Skin of body (tissue), 2 donors: ENCODE data around the gene CARD14. TPM values are rescaled to one million over a fixed set of nuclear protein-coding genes. Genes with fewer than 3 reads are reported as not detected.
"Not testable (repeated sequence)": the region's sequence is repeated elsewhere in the genome, so short reads cannot be mapped to it uniquely, and the experiment has no call there.

Experiments
- DNase-seq: peaks from one replicate; lab custom pipeline; 2025; lab: John Stamatoyannopoulos, UW
- total RNA-seq: library from RNA; depleted of rRNA; stranded (reverse); fragments of >200 nt; gene quantifications from one replicate; pipeline ENCODE4 v1.2.3, GENCODE V29; 2014

The CARD14 gene
- total RNA-seq, 1 donor from 2014 or later: 7.3 TPM

DNA sequence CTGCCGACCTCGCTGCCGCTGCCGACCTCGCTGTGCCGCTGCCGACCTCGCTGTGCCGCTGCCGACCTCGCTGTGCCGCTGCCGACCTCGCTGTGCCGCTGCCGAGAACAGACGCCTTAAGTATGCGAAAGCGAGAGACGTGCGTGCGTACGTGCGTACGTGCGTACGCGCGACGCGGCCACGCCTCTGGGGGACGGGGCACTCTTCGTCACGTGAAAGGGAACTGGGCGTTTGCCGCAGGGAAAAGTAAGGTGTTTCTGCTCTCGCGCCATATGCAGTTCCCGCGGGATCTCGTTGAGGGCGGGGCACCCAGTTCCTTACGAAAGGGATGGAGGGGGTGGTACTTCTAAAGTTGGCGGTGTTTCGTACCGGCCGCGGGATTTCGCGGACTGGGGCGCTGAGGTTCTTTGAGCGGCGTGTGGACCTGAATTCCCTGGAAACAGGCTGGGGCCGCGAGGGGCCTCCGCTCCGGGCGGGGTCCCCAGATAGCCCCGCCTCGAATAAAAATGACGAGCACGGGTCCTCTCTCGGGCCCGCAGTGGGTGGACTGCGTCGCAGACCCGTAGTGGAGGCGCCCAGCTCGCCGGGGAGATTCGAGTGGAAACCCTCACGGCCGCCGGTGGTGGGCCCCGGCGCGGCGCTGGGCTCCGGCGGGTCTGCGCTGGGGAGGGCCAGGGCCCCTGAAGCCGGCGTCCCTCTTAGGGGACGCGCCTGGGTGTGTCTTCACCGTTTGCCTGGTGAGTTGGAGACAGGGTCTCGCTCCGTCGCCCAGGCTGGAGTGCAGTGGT, 22.6 kb upstream of the CARD14 start, which contains the start of gene EIF4A3:
TSS of gene EIF4A3 (minus strand) at position 94 of the 788 bp plus-strand sequence. CDS start 167 bp downstream, outside the sequence.
- DNase-seq: peak; percentile 99

DNA sequence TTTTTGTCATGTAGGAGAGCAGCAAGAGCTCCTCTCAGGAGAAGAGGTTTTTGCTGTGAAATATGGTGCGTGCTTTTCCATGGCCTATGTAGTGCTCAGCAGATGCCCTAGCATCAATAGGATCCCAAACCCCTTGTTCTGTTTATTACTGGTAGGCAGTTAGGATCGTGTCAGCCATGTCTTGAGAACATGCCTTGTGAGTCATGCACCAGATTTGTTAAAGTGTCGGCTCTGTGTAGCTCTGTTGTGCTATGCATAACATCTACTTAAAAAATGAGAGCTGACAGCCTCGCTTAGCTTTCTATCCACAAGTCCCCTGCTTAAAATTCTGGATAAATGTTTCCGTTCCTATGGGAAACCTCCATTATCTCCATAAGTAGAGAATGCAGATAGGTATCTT, 18.5 kb upstream of the CARD14 start:
- no peak for DNase-seq

DNA sequence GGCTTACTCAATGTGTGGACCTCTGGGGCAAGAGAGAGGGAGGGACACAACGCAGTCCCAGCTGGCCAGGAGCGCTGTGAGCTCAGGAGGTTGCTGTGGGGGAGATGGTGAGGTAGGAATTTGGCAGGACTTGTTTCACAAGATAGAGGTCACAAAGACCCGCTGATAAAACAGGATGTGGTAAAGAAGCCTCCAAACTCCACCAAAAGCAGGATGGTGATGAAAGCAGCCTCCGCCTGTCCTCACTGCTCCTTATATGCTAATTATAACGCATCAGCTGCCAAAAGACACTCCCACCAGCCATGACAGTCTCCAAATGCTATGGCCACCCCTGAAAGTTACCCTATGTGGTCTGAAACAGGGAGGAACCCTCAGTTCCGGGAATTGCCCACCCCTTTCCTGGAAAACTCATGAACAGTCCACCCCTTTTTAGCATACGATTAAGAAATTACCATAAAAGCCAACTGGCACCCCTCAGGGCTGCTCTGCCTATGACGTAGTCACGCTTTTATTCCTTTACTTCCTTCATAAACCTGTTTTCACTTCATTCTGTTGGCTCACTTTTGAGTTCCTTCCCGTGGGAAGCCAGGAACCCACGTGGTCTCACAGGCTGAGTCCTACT, 17.6 kb upstream of the CARD14 start:
- DNase-seq: no peak

DNA sequence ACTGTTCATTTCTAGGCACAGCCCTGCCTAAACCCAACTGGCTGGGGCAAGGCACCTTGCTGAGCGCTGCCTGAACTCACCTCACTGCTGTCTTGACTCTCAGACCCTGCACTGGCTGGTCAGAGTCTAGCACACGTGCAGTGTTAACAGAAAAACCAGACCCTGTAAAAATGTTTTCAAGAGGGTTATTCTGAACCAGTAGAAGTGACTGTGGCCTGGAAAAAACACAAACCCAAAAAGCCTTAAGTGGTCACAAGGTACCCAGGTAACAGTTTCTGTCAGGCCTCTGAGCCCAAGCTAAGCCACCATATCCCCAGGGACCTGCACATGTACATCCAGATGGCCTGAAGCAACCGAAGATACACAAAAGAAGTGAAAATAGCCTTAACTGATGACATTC, 16.8 kb upstream of the CARD14 start:
- DNase-seq: no peak

DNA sequence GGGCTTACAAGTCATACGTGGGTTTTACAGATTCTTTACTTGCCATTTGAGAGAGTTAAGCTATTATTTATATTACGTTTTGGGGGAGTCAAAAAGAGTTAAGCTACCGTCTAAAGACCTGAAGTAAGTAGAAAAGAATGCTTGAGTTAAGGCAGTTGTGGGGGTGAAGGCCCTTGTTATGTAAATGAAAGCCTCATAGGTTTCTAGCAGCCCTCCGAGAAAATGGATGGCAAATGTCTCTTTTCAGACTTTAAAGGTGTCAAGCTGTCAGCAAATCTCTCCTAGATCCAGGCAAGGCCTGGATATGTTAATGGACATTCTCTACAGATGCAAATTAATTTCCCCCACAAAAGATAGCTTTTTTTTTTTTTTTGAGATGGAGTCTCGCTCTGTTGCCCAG, 15.7 kb upstream of the CARD14 start:
- DNase-seq: no peak

DNA sequence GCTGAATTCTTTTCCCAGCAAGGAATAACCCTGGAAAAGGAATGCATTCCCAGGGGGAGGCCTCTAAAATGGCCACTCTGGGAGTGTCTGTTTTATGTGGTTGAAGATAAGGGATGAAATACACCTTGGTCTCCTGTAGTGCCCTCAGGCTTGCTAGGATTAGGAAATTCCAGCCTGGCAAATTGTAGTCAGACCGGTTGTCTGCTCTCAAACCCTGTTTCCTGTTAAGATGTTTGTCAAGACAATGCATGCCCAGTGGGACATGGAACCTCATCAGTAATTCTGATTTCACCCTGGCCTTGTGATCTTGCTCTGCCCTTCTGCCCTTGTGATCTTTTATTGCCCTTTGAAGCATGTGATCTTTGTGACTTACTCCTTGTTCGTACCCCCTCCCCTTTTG, 14.2 kb upstream of the CARD14 start:
- not testable (repeated sequence) for DNase-seq

DNA sequence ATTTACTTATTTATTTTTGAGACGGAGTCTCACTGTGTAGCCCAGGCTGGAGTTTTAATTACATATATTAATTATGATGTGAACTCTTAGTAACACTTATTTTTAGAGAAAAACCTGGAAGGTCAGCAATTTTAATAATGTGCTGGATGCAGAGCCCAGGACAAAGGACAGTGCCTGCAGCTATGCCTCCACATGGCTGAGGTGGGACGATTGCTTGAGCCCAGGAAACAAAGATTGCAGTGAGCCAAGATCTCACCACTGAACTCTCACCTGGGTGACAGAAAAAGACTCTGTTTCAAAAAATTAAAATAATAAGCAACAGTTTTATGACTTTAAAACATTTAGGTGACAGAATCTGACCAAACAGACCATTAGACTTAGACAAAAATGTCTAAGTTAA, 11.0 kb upstream of the CARD14 start:
- DNase-seq: no peak

DNA sequence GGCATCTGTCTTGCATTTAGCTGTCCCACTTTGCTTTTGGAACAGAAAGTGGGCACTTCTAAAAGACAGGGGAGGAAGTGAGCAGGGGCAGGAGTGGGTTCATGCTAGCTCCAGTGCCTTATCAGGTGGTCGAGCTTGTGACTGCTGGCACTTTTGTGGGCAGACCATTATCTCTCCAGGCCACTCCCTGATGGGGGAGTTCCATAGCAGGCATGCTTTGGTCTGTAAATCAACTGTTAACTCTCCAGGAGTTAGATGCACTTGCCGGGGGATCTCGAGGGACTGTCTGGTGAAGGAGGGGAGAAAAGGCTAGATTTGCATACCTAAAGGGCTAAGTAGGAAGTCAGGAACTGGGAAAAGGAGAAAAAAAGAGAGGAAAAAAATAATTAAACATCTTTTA, 9.3 kb upstream of the CARD14 start:
- no peak for DNase-seq

DNA sequence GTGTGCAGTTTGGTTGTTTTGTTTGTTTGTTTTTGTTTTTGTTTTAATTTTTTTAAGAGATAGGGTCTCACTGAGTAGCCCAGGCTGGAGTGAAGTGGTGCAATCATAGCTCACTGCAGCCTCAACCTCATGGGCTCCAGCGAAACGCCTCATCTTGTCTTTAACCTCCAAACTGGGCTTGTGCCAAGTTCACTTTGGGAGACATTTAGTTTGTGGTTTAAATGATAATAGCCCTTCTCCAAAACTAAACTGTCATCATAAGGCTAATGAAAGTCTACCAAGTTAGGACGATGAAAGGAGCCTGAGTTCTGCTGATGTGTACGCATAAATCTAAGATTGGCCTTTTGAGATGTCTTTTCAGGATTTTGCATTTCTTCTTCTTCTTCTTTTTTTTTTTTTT, 6.5 kb upstream of the CARD14 start:
- DNase-seq: no peak

DNA sequence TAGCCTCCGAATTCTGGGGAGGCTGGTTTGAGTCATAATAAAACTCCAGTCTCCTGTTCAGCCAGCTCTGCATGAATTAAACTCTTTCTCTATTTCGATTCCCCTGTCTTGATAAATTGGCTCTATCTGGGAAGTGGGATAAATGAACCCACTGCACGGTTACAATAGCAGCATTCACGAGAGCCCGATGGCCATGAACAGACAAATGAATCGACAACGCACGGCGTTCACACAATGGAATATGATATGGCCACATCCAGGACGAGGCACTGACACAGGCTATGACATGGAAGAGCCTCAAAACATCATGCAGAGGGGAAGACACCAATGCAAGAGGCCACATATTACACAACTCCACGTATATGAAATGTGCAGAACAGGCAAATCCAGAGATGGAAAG, 5.6 kb upstream of the CARD14 start:
- no peak for DNase-seq

DNA sequence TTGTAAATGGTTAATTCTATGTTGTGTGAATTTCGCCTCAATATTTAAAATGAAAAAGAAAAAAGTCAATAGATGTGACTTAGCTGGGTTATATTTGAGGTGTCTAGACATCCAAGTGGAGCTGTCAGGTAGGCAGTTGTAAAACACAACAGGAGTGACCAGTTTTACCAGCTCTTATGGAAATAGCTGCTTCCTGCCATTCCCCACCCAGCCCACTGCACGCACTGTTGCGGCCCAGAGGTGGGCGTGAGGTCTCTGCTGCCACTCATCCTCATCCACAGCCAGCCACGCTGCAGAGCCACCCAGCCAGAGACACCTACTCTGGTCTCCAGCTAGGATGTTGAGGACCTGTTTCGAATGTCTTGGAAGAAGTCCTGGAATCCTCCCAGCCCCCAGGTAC, 3.4 kb upstream of the CARD14 start:
- no peak for DNase-seq

DNA sequence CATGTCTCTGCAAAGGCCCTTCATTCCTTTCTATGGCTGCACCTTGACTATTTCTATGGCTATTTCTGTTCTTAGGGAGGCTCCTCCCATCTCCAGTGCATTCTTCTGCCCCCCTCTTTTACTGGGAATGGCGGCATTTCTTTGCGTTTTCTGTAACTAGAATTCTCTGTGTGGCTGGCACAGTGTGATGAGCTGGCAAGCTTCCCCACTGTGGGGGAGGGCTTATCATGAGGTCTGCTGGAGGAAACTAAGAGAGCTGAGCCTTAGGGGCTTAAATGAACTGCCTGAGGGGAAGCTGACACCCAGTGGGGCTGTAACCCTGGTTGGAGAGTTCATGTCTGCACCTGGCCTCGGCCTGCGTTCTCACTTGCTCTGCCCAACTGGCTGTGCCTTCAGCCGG, 1.5 kb upstream of the CARD14 start:
- DNase-seq: no peak

DNA sequence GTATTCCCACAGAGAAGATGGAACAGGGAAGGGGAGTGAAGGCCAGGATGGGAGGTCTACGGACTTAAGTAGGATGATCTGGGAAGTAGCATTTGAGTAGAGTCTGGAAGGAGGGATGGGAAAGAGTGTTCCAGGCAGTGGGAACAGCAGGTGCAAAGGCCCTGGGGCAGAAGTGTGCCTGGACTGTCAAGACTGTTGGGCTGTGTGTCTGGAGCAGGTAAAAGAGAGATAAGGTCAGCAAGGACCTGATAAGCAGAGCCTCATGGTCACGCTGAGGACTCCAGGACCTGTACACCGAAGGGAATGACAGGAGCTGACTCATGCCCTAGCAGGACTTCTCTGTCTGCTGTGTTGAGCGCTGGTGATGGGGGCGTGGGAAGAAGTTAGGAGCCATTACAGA, 723 bp upstream of the CARD14 start:
- DNase-seq: no peak

DNA sequence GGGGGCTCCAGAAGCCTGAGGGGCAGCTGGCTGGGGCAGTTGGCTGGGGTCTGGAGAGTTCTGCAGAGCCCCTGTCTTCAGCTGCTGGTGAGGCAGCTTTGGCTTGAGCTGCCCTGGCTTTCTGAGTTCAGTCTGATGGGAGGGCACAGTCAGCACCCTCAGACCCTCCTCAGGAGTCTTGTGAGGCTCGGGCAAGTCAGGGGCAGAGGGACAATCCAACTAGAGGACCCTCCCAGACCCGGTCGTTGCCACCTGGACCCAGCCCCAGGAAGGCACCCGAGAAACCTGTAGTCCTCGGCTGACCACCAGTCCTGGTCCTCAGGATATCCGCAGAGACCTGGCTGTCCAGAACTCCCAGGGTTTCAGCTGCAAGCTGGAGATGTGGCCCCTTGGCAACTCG, 1.9 kb downstream of the CARD14 start:
- no peak for DNase-seq

DNA sequence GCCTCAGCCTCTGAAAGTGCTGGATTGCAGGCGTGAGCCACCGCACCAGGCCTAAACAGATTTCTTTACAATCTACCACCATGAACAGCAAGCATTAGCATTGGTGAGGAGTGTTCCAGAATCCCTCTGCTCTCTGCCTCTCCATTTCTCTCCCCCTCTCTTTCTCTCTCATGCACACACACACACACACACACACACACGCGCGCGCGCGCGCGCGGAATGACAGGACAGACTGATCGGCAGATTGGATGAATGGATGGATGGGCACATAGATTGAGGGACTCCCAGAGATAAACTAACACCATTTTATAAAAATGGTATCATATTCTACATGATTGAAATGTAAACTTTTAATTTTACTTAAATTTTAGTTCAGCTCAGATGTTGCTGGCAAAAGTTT, 3.3 kb downstream of the CARD14 start:
- no peak for DNase-seq

DNA sequence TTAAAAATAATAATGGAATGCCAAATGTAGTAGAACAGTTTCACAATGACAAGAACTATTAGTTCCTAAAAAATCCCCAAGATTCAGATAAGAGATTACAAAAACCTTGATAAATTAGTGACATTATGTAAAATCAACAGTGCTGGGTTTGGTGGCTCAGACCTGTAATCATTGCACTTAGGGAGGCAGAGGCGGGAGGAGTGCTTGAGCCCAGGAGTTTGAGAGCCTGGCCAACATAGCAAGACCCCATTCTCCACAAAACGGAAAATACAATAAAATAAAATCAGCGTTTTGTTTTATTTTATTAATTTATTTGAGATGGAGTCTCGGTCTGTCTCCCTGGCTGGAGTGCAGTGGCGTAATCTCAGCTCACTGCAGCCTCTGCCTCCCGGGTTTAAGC, 4.1 kb downstream of the CARD14 start:
- DNase-seq: no peak

DNA sequence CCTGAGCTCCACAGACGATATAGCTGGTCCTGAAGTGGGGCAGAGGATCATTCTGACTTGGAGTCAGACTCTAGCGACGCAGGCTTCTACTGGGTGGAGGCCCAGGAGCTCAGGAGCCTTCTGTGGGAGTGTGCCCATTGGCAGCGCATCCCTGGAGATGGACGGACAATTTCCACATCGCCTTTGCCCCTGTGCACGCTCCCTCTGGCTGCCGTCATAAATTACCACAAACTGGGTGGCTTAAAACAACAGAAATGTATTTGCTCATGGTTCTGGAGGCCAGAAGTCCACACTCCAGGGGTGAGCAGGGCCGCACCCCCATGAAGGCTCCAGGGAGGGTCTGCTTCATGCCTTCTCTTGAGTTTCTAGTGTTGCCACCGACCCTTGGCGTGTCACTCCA, 6.9 kb downstream of the CARD14 start:
- DNase-seq: no peak

DNA sequence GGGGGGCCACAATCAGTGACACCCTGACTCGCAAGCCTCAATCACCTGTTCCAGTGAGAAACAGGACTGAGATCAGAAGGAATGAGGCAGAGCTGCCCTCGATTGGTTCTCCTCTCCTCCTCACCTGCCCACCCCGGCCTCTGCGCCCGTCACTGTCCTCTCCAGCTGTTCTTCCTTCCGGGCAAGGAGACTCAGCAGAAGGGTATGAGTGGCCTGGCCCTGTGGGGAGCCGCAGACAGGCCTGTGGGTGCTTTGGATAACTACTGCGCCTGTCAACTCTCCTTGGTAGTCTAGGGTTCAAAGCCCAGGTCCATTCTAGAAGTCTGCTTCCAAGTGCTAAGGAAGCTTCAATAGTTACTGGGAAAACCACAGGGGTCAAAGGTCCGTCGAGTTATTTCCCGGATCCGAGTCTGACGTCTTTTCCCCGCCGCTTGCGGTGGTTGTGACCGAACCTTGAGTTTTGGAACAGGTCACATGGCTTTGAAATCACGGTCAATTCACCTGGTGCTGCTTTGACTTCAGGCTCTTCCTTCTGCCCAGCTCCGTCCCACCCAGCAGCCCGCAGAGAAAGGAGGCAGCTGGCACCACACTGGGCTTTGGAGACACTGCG, 8.3 kb downstream of the CARD14 start:
- no peak for DNase-seq

DNA sequence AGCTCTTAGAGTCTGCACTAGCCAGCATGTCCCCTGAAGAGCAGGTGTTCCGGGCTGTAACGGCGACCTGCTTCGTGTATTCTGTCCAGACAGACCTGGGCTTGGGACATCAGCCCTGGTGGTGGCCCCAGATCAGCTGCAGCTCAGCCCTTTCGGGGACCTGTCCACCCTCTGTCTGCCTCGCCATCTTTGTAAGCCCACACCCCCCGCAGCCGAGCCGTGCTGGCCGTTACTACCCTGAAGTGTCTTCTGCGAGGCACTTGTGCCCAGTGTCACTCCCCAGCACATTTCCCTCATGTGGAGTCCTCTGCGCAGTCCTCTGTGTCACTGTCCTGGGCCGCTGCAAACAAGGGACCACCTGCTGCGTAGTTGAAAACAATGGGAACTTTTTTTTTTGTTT, 10.4 kb downstream of the CARD14 start:
- DNase-seq: no peak

DNA sequence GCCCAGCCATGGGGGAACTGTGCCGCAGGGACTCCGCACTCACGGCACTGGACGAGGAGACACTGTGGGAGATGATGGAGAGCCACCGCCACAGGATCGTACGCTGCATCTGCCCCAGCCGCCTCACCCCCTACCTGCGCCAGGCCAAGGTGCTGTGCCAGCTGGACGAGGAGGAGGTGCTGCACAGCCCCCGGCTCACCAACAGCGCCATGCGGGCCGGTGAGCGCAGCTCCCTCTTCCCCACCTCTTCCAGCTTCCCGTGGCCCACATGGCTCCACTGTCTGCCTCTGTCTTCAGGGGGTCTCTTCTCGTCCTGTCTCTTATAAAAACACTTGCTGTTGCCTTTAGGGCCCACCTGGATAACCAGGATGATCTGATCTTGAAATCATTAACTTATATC, 11.6 kb downstream of the CARD14 start:
- DNase-seq: no peak

DNA sequence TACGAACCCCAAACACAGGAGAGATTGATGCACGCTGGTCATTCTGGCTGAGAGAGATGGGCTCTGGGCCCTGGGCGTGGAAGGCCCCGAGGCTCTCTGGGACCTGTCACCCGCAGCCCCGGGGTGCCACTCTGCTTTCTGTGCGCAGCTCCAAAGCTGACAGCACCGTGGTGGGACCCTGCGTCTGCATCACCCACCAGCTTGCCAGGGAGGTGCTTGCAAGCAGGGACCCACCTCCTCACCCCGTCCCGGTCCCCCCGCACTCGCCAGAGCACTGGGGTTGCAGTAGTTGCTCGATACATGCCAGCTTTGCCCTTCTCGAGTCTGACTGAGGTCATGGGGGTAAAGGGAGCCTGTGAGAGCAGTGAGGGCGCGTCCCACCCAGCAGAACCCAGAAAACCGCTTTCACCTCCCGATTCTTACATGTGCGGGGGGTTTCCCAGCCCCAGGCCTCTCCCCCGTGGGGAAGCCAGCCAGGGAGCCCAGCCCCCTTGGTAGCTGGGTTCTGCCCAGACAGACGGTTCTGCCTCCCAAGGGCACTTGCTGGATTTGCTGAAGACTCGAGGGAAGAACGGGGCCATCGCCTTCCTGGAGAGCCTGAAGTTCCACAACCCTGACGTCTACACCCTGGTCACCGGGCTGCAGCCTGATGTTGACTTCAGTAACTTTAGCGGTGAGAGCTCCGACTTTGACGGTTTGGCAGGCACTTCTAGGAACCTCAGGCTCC, 12.5 kb downstream of the CARD14 start:
- no peak for DNase-seq

DNA sequence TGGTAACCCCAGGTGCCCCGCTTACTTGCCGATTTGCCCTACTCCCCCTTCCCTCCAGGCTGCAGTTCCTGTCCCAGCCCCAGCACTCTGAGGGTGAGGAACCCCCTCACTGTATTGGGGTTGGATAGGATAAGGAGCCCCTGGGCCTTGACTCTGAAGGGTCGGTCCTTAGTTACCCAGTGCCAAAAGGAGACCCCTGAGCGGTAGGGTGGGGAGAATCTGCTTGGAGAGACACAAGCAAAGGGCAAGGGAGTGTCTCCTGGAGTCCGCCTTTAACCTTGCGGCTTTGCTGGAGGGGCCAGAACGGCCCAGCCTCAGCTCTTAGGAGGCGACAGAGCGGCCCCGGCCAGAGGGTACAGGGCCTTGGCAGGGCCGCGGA, 13.0 kb downstream of the CARD14 start:
- no peak for DNase-seq
